CD4-positive, alpha-beta T cell treated with Interleukin-15 for 1 hour (primary cell): Measurements from ENCODE around the gene FAM120A.
"Not testable (repeated sequence)": the region's sequence is repeated elsewhere in the genome, so short reads cannot be mapped to it uniquely, and the experiment has no call there.

Experiments used
- DNase-seq: peaks from one replicate; pipeline ENCODE4 v3.0.0-alpha.2; 2020

Gene FAM120A

GRCh38 chr9:93450945-93451815, at the start of gene FAM120A:
TSS of gene FAM120A (plus strand) at chr9:93451685. CDS start at chr9:93451916, 231 bp downstream.
- peak; percentile 82 for DNase-seq

- no peak for DNase-seq
Measured at GRCh38 chr9:93406371-93406770, 45.1 kb upstream of the FAM120A start.

- DNase-seq, result no peak
Measured at GRCh38 chr9:93413530-93413929, 38.0 kb upstream of the FAM120A start.

- DNase-seq, result no peak
Measured at GRCh38 chr9:93415176-93415690, 36.3 kb upstream of the FAM120A start.

GRCh38 chr9:93416530-93417235, 34.8 kb upstream of the FAM120A start:
- no peak for DNase-seq

GRCh38 chr9:93417538-93417937, 33.9 kb upstream of the FAM120A start:
- DNase-seq, result no peak

- DNase-seq, result no peak
Measured at GRCh38 chr9:93419023-93419422, 32.5 kb upstream of the FAM120A start.

- no peak for DNase-seq
Measured at GRCh38 chr9:93422977-93423616, 28.4 kb upstream of the FAM120A start.

GRCh38 chr9:93427655-93428379, 23.7 kb upstream of the FAM120A start:
- no peak for DNase-seq

GRCh38 chr9:93431539-93432105, 19.9 kb upstream of the FAM120A start:
- DNase-seq, result no peak

- DNase-seq, result no peak
Measured at GRCh38 chr9:93432964-93433363, 18.5 kb upstream of the FAM120A start.

GRCh38 chr9:93434056-93434455, 17.4 kb upstream of the FAM120A start:
- no peak for DNase-seq

GRCh38 chr9:93435386-93435785, 16.1 kb upstream of the FAM120A start:
- no peak for DNase-seq

- DNase-seq, result no peak
Measured at GRCh38 chr9:93436218-93436617, 15.3 kb upstream of the FAM120A start.

GRCh38 chr9:93436655-93437407, 14.7 kb upstream of the FAM120A start:
- no peak for DNase-seq

GRCh38 chr9:93437996-93438395, 13.5 kb upstream of the FAM120A start:
- DNase-seq, result no peak

GRCh38 chr9:93439301-93439700, 12.2 kb upstream of the FAM120A start:
- DNase-seq, result not testable (repeated sequence)

- no peak for DNase-seq
Measured at GRCh38 chr9:93440896-93441580, 10.4 kb upstream of the FAM120A start.

GRCh38 chr9:93446073-93446472, 5.4 kb upstream of the FAM120A start:
- no peak for DNase-seq

- DNase-seq, result no peak
Measured at GRCh38 chr9:93447655-93448054, 3.8 kb upstream of the FAM120A start.
